DND-41 (cell line): Measurements from ENCODE around the gene PMP22.

ENCODE experiments used
- ATAC-seq: fragments of 200-7000 bp; cut with Tn5 transposase; 3 replicates; pipeline ENCODE4 v1.9.1; 2021; ENCODE audit warnings: low read depth; ENCODE audit not compliant: insufficient read depth
- DNase-seq: peaks from one replicate; pipeline ENCODE4 v3.0.0-alpha.2; 2020
- H2AFZ ChIP-seq: 2 replicates; pipeline ENCODE4 v1.6.0; 2012; ENCODE audit warnings: low read depth, low read length
- H3K27ac ChIP-seq: 2 replicates; pipeline ENCODE4 v1.5.1; 2012; ENCODE audit warnings: low read length, inconsistent platforms
- H3K27me3 ChIP-seq: fragments of 200-600 bp; sonication (generic); 2 replicates; pipeline ENCODE4 v1.6.0; 2012; ENCODE audit warnings: low read length, mild to moderate bottlenecking, inconsistent platforms; ENCODE audit not compliant: insufficient read depth, poor library complexity
- H3K36me3 ChIP-seq: 2 replicates; pipeline ENCODE4 v1.5.1; 2012; ENCODE audit warnings: low read length, inconsistent platforms; ENCODE audit not compliant: insufficient read depth
- H3K4me1 ChIP-seq: 2 replicates; pipeline ENCODE4 v1.5.1; 2012; ENCODE audit warnings: mild to moderate bottlenecking, low read length; ENCODE audit not compliant: insufficient read depth
- H3K4me2 ChIP-seq: 2 replicates; pipeline ENCODE4 v1.6.0; 2012; ENCODE audit warnings: mild to moderate bottlenecking, moderate library complexity, low read length, inconsistent platforms; ENCODE audit not compliant: insufficient read depth
- H3K4me3 ChIP-seq, 2 experiments: fragments of 200-600 bp in 1 of 2; shearing (Covaris generic) in 1 of 2; 2 replicates each; pipeline ENCODE4 v1.5.1; 2012 to 2016; ENCODE audit warnings: inconsistent platforms in 2 of 2, low read length in 2 of 2, mild to moderate bottlenecking in 2 of 2, low read depth in 1 of 2, moderate library complexity in 1 of 2
- H3K79me2 ChIP-seq: 2 replicates; pipeline ENCODE4 v1.6.0; 2012; ENCODE audit warnings: low read length, inconsistent platforms; ENCODE audit not compliant: insufficient read depth
- H3K9ac ChIP-seq: 2 replicates; pipeline ENCODE4 v1.6.0; 2012; ENCODE audit warnings: low read depth, mild to moderate bottlenecking, inconsistent platforms, low read length, moderate library complexity
- H3K9me3 ChIP-seq: 2 replicates; pipeline ENCODE4 v1.5.1; 2012; ENCODE audit warnings: low read length, moderate library complexity, mild to moderate bottlenecking, inconsistent platforms; ENCODE audit not compliant: insufficient read depth, severe bottlenecking
- H4K20me1 ChIP-seq: 2 replicates; pipeline ENCODE4 v1.6.0; 2012; ENCODE audit warnings: low read length; ENCODE audit not compliant: insufficient read depth
- CTCF ChIP-seq: IDR thresholded peaks from 2 replicates; pipeline ENCODE4 v1.5.1; 2012; ENCODE audit warnings: borderline replicate concordance, low read length, moderate library complexity, mild to moderate bottlenecking; ENCODE audit not compliant: poor library complexity, severe bottlenecking; ENCODE audit errors: extremely low read depth
- EZH2 ChIP-seq: IDR thresholded peaks from 3 replicates; pipeline ENCODE4 v1.6.1; 2012; ENCODE audit warnings: borderline replicate concordance, low read depth, mild to moderate bottlenecking, moderate library complexity, low read length, inconsistent platforms; ENCODE audit not compliant: severe bottlenecking

Gene PMP22

GRCh38 chr17:15270628-15271381 is 5.7 kb upstream of the PMP22 start:
- Histone ChIP-seq H3K36me3 (no peaks in the 10 kb centered on the region), H3K27ac (no peak overlapping the region), H4K20me1 (no peaks in the 10 kb centered on the region), H3K27me3 (no peaks in the 10 kb centered on the region), H3K4me3 (no peak overlapping the region), H3K79me2 (no peaks in the 10 kb centered on the region), H3K9ac (no peak overlapping the region), H2AFZ (no peak overlapping the region), H3K4me2 (no peak overlapping the region), H3K9me3 (no peaks in the 10 kb centered on the region), H3K4me1 (no peaks in the 10 kb centered on the region)
- no peak for DNase-seq
- ATAC-seq = no peak
- TF ChIP-seq CTCF = no peak
- TF ChIP-seq EZH2 = no peak

- H2AFZ ChIP-seq = no peak overlapping the region
- TF ChIP-seq CTCF = no peak
Observed at GRCh38 chr17:15269780-15270089, 4.6 kb upstream of the PMP22 start.

GRCh38 chr17:15269087-15269779 is 4.1 kb upstream of the PMP22 start:
- DNase-seq (no peak), ATAC-seq (no peak)
- no peak overlapping the region for H3K9ac ChIP-seq
- H3K4me2 ChIP-seq = no peak overlapping the region
- no peaks in the 10 kb centered on the region for H3K9me3 ChIP-seq
- no peaks in the 10 kb centered on the region for H3K4me1 ChIP-seq
- no peak overlapping the region for H2AFZ ChIP-seq
- TF ChIP-seq EZH2 = no peak
- H4K20me1 ChIP-seq = no peaks in the 10 kb centered on the region
- H3K36me3 ChIP-seq = no peaks in the 10 kb centered on the region
- no peak overlapping the region for H3K4me3 ChIP-seq
- H3K79me2 ChIP-seq = no peaks in the 10 kb centered on the region
- H3K27ac ChIP-seq = no peak overlapping the region
- no peaks in the 10 kb centered on the region for H3K27me3 ChIP-seq

More at GRCh38 chr17:15269780-15270089, 4.6 kb upstream of the PMP22 start:
- H4K20me1 ChIP-seq = no peaks in the 10 kb centered on the region
- H3K4me3 ChIP-seq = no peak overlapping the region
- H3K79me2 ChIP-seq = no peaks in the 10 kb centered on the region
- no peaks in the 10 kb centered on the region for H3K36me3 ChIP-seq
- H3K27me3 ChIP-seq = no peaks in the 10 kb centered on the region
- H3K9ac ChIP-seq = no peak overlapping the region
- no peak overlapping the region for H3K4me2 ChIP-seq
- ATAC-seq (no peak), DNase-seq (no peak)
- H3K27ac ChIP-seq = no peak overlapping the region
- no peaks in the 10 kb centered on the region for H3K9me3 ChIP-seq
- no peaks in the 10 kb centered on the region for H3K4me1 ChIP-seq

- no peaks in the 10 kb centered on the region for H3K9me3 ChIP-seq
- H3K27me3 ChIP-seq = no peaks in the 10 kb centered on the region
- no peak for ATAC-seq
- H2AFZ ChIP-seq = no peak overlapping the region
- H3K36me3 ChIP-seq = no peaks in the 10 kb centered on the region
- H4K20me1 ChIP-seq = no peaks in the 10 kb centered on the region
- no peak for TF ChIP-seq CTCF
- TF ChIP-seq EZH2 = no peak
- no peak overlapping the region for H3K4me2 ChIP-seq
- H3K27ac ChIP-seq = no peak overlapping the region
- DNase-seq = no peak
- no peaks in the 10 kb centered on the region for H3K4me1 ChIP-seq
- no peak overlapping the region for H3K4me3 ChIP-seq
- H3K79me2 ChIP-seq = no peaks in the 10 kb centered on the region
- H3K9ac ChIP-seq = no peak overlapping the region
Observed at GRCh38 chr17:15268461-15268860, 3.3 kb upstream of the PMP22 start.
